Glutamatergic neuron (in vitro differentiated cells): ENCODE results near the gene MYO1H. TPM values are rescaled to one million over a fixed set of nuclear protein-coding genes. Genes with fewer than 3 reads are reported as not detected.

Experiments
- DNase-seq: peaks from one replicate; pipeline ENCODE4 v3.0.0; 2022
- H3K27ac Mint-ChIP-seq: one replicate; pipeline ENCODE4 v1.8.0; 2020; ENCODE audit warnings: mild to moderate bottlenecking, mixed read lengths, inconsistent platforms; ENCODE audit not compliant: unreplicated experiment
- H3K27me3 Mint-ChIP-seq: one replicate; pipeline ENCODE4 v1.8.0; 2020; ENCODE audit warnings: mild to moderate bottlenecking, moderate library complexity, mixed read lengths, inconsistent platforms; ENCODE audit not compliant: unreplicated experiment
- H3K36me3 Mint-ChIP-seq: one replicate; pipeline ENCODE4 v1.8.0; 2020; ENCODE audit warnings: mild to moderate bottlenecking, mixed read lengths, inconsistent platforms; ENCODE audit not compliant: unreplicated experiment
- H3K4me1 Mint-ChIP-seq: one replicate; pipeline ENCODE4 v1.8.0; 2020; ENCODE audit warnings: mild to moderate bottlenecking, low read depth, mixed read lengths, inconsistent platforms; ENCODE audit not compliant: unreplicated experiment
- H3K4me3 Mint-ChIP-seq: one replicate; pipeline ENCODE4 v1.8.0; 2020; ENCODE audit warnings: mild to moderate bottlenecking, mixed read lengths, inconsistent platforms; ENCODE audit not compliant: unreplicated experiment
- H3K9me3 Mint-ChIP-seq: one replicate; pipeline ENCODE4 v1.8.0; 2020; ENCODE audit warnings: mild to moderate bottlenecking, moderate library complexity, mixed read lengths, inconsistent platforms; ENCODE audit not compliant: unreplicated experiment
- total RNA-seq: library from RNA; stranded (reverse); fragmentation: NEBNext Ultra II Directional; extraction: Animal tissue kit (Norgen Biotek cat#: 25700); gene quantifications from one replicate; pipeline ENCODE4 v1.2.1, GENCODE V29; 2021; ENCODE audit not compliant: unreplicated experiment
- TF ChIP-seq, protein P1 (sequence below): fragments of 200-600 bp; sonication (generic); IDR thresholded peaks from one replicate; pipeline ENCODE4 v1.5.0; 2021; ENCODE audit not compliant: partially characterized antibody, unreplicated experiment

The MYO1H gene
- total RNA-seq, 1 donor from 2014 or later: 0.27 TPM

DNA sequence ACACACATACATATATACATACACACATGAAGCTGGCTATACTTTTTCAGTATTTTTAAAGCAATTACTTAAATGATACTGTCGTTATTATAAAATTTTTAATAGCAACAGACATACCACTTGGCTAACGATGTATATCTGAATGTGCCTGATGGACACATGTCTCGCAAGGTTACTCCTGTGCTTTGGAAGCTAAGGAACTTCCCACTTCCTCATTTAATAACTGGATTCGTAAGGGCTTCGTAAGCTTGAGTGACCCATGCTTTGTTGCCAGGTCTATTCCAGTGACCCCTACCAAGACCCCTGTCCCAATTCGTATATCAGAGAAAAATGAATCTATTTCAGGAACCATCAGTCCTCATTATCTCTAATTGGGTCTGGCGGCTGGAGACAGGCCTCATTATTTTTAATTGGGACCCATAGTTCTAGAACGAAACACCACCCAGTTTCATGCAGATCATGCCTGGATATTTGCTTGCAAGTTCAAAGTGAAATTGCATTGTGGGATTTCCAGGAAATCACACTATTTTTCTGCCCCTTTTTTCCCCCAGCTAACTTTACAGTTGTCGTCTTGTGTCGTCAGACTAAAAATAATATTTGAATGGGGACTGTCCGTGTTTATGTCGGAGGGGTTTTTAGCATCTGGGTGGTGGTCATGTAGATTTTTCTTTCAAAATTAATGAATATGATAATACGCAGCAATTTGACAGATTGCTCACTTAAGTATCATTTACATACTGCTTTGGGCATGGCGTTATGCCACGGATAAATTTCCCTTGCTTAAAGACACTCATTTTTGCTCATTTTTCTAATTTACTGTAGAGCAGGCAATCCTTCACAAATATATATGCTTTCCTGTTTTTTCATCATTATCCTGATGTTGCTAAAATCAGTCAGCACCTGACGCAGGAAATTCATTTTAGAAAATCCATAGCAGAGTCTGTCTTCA is 17.1 kb upstream of the MYO1H start:
- peaks cover 19% of the 10 kb centered on the region for H3K4me1 Mint-ChIP-seq
- TF ChIP-seq, protein P1, sequence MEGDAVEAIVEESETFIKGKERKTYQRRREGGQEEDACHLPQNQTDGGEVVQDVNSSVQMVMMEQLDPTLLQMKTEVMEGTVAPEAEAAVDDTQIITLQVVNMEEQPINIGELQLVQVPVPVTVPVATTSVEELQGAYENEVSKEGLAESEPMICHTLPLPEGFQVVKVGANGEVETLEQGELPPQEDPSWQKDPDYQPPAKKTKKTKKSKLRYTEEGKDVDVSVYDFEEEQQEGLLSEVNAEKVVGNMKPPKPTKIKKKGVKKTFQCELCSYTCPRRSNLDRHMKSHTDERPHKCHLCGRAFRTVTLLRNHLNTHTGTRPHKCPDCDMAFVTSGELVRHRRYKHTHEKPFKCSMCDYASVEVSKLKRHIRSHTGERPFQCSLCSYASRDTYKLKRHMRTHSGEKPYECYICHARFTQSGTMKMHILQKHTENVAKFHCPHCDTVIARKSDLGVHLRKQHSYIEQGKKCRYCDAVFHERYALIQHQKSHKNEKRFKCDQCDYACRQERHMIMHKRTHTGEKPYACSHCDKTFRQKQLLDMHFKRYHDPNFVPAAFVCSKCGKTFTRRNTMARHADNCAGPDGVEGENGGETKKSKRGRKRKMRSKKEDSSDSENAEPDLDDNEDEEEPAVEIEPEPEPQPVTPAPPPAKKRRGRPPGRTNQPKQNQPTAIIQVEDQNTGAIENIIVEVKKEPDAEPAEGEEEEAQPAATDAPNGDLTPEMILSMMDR: no peak
- H3K27ac Mint-ChIP-seq: peak overlapping the region; percentile 72

DNA sequence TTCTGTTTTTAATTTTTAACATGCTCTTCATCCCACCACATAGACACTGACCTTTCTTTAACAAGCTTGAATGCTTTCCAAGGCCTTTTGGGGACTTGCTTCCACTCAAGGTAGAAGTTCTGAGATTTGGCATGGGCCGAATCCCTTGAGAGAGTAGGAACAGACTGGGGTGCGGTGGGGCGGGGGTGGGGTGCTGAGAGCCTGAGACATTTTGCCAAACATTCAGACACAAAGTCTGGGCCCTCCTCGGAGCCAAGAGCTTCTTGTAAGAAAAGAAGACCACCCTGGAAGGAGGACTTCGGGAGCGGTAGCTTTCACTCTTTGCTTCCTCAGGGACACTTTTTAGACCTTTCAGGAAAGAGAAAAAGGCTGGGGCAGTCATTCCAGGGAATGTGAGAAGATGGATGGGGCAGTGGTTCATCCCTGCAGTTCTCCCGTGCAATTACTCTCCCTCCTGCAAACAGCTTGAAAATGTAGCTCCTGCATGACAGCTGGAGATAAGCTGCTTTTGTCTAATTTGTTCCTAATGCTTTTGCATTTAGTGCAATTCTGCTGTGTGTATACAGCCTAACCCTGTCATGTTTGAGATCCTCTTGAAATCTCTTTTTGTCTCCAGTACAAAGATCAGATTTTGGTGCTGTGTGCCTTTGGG is 16.3 kb upstream of the MYO1H start:
- no peaks in the 10 kb centered on the region for H3K9me3 Mint-ChIP-seq
- no peak for DNase-seq
- H3K4me1 Mint-ChIP-seq: peaks cover 19% of the 10 kb centered on the region
- peak overlapping the region; percentile 72 for H3K27ac Mint-ChIP-seq
- H3K4me3 Mint-ChIP-seq: peak overlapping the region; percentile 47
- no peaks in the 10 kb centered on the region for H3K27me3 Mint-ChIP-seq
- TF ChIP-seq, protein P1: no peak
- H3K36me3 Mint-ChIP-seq: no peaks in the 10 kb centered on the region

More for the DNA sequence above, 17.1 kb upstream of the MYO1H start:
- Mint-ChIP-seq H3K36me3 (no peaks in the 10 kb centered on the region), H3K9me3 (no peaks in the 10 kb centered on the region), H3K27me3 (no peaks in the 10 kb centered on the region), H3K4me3 (peak overlapping the region; percentile 47)
- no peak for DNase-seq

DNA sequence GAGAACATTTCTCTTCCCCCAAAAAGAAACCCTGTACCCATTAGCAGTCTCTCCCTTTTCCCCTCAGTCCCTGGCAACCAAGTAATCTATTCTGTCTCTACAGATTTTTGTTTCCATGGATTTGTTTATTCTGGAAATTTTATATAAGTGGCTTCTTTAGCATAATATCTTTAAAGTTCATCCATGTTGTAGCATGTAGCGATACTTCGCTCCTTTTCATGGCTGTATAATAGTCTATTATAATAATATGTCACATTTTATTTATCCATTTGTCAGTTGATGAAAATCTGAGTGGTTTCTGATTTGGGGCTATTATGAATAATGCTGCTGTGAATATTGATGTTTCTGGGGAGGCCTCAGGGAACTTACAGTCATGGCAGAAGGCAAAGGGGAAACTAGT is 12.8 kb upstream of the MYO1H start:
- TF ChIP-seq, protein P1: no peak
- H3K9me3 Mint-ChIP-seq: peaks cover 3% of the 10 kb centered on the region
- no peaks in the 10 kb centered on the region for H3K27me3 Mint-ChIP-seq
- no peaks in the 10 kb centered on the region for H3K36me3 Mint-ChIP-seq
- H3K4me1 Mint-ChIP-seq: peaks cover 17% of the 10 kb centered on the region
- H3K4me3 Mint-ChIP-seq: no peak overlapping the region
- DNase-seq: no peak
- H3K27ac Mint-ChIP-seq: no peak overlapping the region

DNA sequence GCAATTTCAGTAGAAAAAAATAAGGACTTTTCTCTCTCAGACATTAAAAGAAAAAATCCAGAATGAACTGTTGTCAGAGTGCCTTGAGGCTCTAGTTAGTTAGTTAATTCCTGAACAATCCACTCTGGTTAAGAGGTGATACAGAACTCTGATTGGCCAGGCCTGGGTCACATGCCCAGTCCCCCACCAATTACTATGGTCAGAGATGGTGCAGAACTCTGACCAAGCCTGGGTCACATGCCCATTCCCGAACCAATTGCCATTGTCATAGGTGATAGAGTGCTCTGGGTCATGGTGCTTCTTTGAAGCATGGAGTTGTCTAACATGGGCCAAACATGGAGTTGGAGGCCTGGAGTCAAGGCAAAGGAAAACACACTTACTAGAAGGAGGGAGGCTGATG is 11.1 kb upstream of the MYO1H start:
- Mint-ChIP-seq H3K4me3 (no peak overlapping the region), H3K36me3 (no peaks in the 10 kb centered on the region), H3K4me1 (peaks cover 7% of the 10 kb centered on the region), H3K27ac (no peak overlapping the region), H3K27me3 (no peaks in the 10 kb centered on the region), H3K9me3 (peaks cover 3% of the 10 kb centered on the region)
- DNase-seq: no peak
- TF ChIP-seq, protein P1: no peak

DNA sequence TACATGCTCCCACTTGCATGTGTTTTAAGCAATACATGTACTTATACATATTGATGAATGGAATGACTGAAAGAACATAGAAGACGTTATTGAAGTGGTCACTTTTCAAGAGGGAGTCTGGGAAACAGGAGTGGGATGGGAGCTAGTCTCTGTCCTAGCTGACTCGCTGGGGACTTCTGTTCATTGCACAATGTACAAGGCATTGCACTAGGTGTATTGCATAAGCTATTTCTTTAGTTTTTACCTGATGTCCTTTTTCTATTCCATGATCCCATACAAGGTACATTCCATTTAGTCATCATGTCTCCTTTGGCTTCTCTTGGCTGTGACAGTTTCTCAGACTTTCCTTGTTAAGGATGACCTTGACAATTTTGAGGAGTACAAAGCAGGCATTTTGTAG is 4.0 kb upstream of the MYO1H start:
- no peaks in the 10 kb centered on the region for H3K36me3 Mint-ChIP-seq
- H3K9me3 Mint-ChIP-seq: no peaks in the 10 kb centered on the region
- H3K27ac Mint-ChIP-seq: no peak overlapping the region
- TF ChIP-seq, protein P1: no peak
- H3K4me3 Mint-ChIP-seq: no peak overlapping the region
- no peak for DNase-seq
- no peaks in the 10 kb centered on the region for H3K27me3 Mint-ChIP-seq
- no peaks in the 10 kb centered on the region for H3K4me1 Mint-ChIP-seq
